Measurements from ENCODE around the gene RGS3.

RGS3 gene

DNA sequence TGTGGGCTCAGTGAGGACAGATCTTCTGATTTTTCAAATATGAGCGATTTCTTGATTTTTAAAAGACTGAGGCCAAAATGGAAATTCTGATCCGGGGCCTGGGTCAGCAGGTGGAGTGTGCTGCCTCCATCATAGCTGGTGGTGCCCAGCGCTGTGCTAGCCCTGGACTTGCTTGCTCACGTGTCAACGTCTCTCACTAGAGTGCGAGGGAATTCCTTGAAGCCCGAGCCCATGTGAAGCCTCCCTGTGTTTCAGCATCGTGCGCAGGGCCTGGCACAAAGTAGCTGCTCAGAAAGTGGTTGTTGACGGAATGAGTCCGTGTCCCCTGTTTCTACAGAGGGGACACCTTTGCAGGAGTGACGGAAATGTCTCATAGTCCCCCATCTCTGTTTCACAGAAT is 50.5 kb downstream of the RGS3 start:
- DNase-seq, result no peak

- DNase-seq, result no peak
These were observed 51.2 kb downstream of the RGS3 start for GRCh38 chr9:113514748-113515147.

DNA sequence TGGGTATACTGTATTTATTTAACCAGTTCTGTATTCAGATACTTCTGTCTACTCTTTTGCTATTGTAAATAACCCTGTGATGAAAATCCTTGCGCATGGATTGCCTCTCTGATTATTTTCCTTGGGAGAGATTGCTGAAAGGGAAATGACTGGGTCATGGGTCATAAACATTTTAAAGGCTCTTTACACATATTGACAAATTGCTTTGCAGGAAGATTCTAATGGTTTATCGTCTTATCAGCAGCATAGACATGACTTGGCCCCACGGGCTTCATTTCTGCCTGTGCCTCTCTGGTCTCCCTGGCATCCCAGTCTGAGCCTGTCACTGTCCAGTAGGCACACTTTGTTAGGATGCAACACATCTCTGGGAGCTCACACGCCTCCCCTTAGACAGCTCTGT is 52.3 kb downstream of the RGS3 start:
- no peak for DNase-seq

- DNase-seq, result peak; percentile 43
These were observed 53.5 kb downstream of the RGS3 start for GRCh38 chr9:113516840-113517577.

GRCh38 chr9:113519426-113520108 is 56.0 kb downstream of the RGS3 start:
- no peak for DNase-seq

- no peak for DNase-seq
These were observed 56.6 kb downstream of the RGS3 start for GRCh38 chr9:113520109-113520642.

DNA sequence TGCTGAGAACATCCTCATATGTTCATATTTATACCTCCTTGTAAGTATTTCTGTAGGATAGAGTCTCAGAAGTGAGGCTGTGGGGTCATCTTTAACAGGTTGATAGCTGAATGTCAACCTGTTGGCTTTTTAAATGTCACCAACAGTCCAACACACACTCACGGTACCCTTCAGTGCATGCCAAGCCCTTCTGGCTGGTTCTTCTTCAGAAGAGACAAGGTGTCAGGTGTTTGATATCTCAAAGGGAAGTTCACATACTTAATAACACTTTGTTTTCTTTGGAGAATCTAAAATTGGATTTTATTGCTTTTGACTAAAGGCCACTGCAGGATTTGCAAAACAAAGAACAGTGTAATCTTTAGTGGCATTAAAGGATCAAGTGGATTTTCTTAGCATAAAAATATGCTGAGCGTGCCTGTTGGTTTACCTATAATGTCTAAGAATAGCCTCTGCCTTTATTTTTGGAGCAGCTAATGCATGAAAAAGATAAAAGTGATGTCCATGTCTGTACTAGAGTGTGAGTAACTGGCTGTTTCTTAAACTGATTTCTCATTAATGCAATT is 58.2 kb downstream of the RGS3 start:
- DNase-seq, result no peak

DNA sequence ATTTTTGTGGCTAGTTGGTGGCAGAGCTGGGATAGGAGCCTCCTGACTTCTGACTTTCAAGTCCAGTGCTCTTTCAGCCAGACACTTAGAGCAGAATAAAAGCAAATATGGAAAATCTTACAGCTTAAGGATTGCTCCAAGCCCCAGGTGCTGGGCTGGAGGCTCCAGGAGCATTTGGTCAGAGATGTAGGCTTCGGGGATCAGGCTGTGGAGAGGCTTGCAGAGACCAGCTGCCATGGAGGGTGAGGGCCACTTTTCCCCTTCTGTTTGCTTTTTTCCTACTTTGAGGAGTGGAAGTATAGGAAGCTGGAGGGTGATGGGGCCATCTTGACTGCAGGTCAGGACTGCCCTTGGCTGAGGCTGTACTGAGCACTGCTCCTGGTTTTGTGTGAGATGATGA is 58.9 kb downstream of the RGS3 start:
- DNase-seq, result no peak

DNA sequence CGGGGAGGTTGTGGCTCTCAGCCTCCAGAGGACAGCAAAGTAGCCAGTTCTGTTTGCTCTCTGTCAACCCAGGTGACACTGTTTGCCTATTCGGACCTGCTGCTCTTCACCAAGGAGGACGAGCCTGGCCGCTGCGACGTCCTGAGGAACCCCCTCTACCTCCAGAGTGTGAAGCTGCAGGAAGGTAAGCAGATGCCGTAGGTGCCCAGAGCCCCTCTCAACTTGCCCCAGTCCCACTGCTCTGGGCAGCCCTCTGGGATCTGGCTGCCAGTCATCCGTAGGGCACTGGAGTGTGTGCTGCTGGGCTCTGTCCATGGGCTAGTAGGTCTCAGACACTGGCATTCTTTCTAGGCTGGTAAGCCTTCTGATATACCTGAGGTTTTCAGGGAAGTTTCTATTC is 59.3 kb downstream of the RGS3 start:
- no peak for DNase-seq

- no peak for DNase-seq
These were observed 60.1 kb downstream of the RGS3 start for GRCh38 chr9:113523421-113524141.

DNA sequence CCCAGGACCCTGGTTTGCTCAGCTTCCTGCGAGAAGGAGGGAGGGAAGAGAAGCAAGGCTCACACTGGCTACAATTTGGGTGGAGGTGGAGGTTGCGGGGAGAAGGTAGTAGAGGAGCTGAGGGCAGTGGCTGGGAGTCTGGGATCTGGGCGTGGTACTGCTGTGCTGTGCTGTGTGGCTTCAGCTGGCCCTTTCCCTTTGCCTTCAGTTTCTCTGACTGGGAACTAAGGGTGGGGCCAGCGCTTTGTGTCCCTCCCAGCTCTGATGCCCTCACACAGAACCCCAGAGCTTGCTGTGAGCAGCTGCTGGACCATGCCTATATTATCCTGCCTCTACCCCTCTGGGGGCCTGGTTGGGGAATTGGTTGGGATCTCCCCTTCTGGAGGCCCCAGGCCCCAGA is 60.9 kb downstream of the RGS3 start:
- DNase-seq, result no peak

DNA sequence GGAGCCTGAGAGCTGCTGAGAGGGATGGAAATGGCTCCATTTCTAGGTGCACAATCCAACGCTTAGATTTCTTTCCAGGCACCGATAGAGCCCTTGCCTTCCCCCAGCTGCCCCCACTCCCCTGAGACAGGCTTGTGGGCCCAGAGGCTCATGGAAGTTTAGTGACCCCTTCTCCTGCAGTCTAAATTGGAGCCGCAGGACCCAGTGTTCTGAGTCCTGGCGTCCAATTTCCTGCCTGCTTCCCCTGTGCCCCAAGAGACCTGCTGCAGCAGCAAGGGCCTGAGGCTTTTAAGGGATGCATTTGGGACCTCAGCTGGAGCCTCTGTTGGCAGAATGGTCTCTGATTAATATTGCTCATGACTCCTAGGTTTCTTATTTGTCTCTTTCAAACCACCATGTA is 61.7 kb downstream of the RGS3 start:
- DNase-seq, result no peak

DNA sequence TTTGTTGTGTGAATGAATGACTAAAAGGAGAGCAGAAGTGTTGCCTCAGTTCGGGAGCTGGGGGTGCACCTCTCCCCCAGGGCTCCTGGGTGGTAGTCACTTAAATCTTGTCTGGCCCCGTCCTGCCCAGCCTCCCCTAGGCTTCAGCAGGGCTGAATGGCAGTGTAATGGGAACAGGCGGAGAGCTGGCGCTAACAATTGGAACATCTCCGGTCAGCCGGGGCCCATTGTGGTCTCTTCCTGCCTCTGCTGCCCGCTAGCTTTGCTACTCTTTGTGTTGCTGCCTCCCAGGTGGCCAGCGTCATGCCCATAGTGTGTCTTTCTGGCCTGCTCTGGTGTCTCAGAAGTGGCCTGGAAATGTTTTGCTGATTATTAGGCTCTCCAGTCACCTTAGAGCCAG is 62.3 kb downstream of the RGS3 start:
- no peak for DNase-seq

DNA sequence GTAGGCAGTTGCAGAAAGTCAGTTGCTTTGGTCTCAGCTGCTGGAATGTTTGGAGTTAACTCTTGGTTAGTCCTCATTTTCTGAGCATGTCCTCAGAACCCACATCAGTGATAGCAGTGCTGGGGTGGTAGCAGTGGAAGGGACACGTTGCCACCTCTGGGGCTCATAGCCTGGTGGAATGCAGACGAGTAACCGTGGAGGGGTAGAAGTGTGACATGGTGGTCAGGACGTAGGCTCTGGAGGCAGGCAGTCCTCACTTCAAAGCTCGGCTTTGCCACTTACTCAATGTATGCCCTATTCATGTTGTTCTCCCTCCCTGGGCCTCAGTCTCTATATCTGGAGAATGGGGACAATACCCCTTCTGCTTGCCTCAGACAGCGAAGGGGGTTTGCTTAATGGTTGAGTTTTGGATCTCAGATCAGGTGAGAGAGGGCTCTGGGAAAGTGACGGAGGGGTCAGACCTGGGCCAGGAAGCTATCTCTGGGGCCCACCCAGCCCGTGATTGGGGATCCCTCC is 62.8 kb downstream of the RGS3 start:
- DNase-seq, result no peak

- DNase-seq, result no peak
These were observed 63.3 kb downstream of the RGS3 start for GRCh38 chr9:113526841-113527240.

GRCh38 chr9:113528088-113528487 is 64.6 kb downstream of the RGS3 start:
- no peak for DNase-seq

- DNase-seq, result no peak
These were observed 65.3 kb downstream of the RGS3 start for GRCh38 chr9:113528811-113529210.

DNA sequence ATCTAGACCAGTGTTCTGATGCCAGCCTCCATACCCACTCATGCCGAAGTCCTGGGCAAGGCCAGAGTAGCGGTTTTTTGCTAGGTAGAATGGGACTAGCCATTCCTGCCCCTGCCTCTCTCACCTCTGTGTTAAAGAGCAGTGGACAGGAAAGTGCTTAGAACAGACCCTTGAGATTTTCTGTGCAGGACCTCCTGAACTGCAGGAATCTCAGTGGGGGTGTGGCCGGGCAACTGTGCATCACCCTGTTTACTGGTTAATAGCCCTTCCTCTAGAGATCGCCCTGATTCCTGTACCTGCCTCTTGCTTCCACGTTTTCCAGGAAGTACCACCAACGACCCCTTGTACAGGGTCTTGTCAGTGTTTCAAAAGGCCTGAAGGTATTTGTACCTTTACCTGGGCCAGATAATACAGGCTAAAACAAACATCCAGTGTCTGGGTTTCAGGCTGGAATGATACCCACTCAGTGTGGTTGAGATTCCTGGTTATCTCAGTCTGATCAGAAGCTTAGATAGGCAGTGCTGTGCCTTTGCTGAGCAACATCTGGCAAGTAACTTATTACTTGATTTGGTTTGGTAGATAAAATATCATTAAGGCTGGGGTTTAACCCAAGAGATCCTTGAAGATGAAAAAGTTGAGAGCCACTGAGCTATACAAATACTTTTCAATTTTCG is 65.9 kb downstream of the RGS3 start:
- no peak for DNase-seq

DNA sequence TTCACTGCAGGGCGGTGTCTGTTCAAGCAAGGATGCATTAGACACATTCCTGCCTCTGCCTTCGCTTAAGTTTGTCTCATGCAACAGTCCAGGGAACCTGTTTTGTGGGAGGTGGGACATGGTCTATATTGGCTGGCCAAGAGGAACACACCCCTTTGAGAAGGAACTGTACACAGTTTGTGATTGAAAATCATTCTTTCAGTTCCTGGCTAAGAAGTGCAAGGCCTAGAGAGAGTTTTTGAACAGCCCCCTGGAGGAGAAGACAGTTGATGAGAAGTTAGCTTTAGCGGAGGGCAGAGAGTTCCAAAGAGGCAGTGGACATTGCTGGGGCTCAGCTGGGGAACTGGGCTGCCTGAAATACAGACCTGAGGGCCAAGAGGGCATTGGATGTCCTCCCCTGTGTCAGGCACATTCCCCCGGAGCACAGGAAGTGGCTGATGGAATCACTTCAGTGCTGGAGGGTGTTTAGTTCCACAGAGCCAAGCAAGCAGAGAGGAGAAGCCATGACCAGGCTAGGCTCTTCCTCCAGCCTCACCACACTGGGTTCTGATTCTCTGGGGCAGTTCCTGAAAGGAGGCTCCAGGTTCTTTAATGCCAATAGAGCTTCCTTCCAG is 66.6 kb downstream of the RGS3 start:
- DNase-seq, result no peak

- no peak for DNase-seq
These were observed 67.4 kb downstream of the RGS3 start for GRCh38 chr9:113530942-113531341.

- no peak for DNase-seq
These were observed 68.6 kb downstream of the RGS3 start for GRCh38 chr9:113531919-113532808.
